Stimulated activated CD4-positive, alpha-beta T cell treated with anti-CD3 and anti-CD28 coated beads, Interleukin-1b, Interleukin-23, amount 100 ng/mL, for 1 hour (primary cell): ENCODE measurements around the gene DGKD.
A peak's percentile ranks its signal among the peaks of the same experiment; 100 is the strongest.

ENCODE experiments used
- DNase-seq, 2 donors: peaks; one replicate each; pipeline ENCODE4 v3.0.0-alpha.2; 2020; ENCODE audit warnings: low read depth in 2 of 2

Gene DGKD

DNA sequence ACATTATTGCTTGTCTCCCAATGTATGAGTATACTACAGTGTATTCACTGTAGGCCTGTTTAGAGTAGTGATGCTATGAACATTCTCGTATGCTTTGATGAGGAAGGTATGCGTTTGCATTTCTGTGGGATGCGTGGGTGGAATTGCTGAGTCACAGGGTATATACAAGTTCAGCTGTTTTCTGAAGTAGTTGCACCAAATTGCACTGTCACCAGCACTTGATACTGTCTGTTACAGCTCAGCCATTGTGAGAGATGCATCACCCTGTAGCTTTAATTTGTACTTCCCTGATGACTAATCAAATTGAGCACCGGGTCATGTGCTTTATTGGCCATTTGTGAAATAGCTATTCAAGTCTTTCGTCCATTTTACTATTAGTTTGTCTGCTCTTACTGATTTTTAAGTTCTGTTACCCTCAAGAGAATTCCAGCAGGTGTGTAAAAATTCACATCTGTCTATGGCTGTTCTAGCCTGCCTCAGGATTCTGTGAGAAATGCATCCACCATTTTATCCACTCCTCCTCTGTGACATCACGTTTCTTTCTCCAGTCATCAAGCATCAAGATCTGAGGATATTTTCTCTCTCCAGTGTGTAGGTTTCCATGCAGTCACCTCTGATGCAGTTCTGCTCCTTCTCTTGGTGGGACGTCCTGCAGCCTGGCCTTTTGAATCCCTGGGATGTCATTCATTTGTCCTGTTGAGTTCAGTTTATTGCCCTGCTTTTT is 72.5 kb downstream of the DGKD start:
- peak in 1 of 2 donors; percentile 50 for DNase-seq

DNA sequence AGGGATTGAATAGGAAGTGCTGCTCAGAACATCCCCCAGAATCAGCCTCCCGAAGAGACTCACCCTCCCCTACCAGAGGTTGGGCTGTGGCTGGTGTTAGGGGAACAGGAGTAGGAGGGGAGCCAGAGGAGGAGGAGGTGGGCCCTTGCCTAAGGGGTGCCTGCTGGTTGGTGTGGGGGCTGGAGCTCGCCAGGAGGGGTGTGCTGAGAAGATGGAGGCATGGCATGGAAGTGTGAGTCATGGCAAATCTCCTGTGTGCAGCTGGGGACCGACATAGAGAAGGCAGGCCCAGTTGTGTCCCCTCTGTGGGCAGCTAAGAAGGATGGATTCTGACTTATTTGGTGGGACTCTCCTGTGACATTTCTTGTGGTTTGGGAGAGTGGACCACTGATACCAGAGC is 73.7 kb downstream of the DGKD start:
- DNase-seq: no peak

DNA sequence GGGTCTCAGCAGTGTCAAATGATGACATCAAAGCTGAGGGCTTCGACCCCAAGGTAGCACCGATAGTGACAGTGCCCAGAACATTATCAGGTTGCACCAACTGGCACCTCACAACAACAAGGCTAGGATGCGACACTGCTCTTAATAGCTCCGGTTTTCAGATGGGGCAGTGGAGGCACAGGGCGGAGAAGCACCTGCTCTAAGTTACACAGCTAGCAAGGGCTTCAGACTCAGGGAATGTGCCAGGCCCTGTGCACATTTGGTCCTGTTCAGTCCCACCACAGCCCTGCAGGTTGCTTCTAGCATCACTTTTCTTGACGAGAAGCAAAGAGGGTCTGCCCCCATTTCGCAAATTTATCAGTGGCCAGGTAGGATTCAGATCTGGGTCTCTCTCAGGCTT is 74.1 kb downstream of the DGKD start:
- DNase-seq: no peak

GRCh38 chr2:233429175-233429897 is 75.0 kb downstream of the DGKD start:
- DNase-seq: no peak

DNA sequence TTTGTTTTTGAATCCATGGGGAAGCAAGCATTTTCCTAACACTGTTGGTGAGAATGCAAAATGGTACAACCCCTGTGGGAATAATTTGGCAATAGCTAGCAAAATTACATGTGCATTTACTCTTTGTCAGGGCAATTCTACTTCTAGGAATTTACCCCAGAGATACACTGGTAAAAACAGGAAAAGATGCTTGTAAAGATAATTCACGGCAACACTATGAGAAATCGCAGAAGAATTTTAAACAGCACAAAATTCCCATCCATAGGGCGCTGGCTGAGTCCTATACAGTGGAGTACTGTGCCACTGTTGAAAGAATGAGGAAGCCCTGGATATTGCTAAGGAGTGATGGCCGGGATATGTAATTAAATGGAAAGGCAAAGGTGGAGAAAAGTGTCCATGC is 75.8 kb downstream of the DGKD start:
- DNase-seq: no peak

- no peak for DNase-seq
Measured at GRCh38 chr2:233430651-233431050, 76.4 kb downstream of the DGKD start.

DNA sequence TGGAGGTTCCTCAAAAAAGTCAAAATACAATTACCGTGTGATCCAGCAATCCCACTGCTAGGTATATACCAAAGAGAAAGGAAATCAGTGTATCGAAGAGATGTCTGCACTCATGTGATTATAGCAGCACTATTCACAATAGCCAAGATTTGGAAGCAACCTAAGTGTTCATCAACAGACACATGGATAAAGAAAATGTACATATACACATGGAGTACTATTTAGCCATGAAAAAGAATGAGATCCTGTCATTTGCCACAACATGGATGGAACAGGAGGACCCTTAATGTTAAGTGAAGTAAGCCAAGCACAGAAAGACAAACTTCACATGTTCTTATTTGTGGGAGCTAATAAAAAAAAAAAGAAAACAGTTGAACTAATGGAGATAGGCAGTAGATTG is 78.7 kb downstream of the DGKD start:
- no peak for DNase-seq

- DNase-seq: no peak
Measured at GRCh38 chr2:233433794-233434193, 79.5 kb downstream of the DGKD start.

DNA sequence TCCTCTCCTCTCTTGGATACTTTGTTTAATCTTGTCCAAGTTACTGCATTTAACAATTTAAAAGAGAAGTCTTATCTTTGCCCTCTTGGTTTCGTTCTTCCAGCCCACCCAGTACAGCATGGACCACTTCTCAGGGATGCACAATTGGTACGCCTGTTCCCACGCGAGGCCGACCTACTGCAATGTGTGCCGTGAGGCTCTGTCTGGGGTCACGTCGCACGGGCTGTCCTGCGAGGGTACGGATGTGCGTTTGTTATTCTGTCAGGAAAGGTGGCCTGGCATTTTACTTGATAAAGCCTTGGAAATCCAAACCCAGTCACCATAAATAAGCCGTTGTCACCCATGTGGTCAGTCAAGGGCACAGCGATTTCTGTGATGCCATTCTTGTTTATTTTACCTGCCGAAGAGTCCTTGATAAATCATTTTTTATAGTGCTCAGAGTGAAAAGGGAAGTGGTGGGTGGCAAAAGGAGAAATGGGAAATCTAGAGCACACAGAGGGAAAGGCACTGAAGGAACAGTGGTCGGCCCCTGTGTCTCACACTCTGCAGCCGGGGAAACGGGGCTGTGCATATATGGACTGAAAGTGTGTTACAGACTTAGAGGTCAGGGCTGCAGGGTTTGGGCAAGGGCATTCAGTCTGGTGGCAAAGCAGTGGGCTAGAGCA is 80.5 kb downstream of the DGKD start:
- no peak for DNase-seq

GRCh38 chr2:233435436-233436190 is 81.3 kb downstream of the DGKD start:
- DNase-seq: no peak

DNA sequence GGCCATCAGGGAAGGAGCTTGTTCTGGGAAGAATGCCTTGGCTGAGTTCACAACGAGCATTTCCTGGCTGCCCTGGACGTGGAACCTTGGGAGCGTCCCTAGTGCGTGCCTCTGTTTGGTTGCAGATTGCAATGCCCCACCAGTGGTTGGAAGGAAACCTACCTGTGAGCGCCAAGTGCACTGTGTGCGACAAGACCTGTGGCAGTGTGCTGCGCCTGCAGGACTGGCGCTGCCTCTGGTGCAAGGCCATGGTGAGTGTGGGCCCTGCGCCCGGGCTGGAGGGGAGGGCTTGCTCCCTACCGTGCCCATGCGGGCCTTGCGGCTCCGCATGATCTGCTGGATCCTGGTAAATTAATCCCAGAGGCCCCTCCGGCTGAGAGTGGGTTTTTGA is 81.9 kb downstream of the DGKD start:
- no peak for DNase-seq

GRCh38 chr2:233436691-233437438 is 82.6 kb downstream of the DGKD start:
- no peak for DNase-seq

GRCh38 chr2:233437439-233437955 is 83.2 kb downstream of the DGKD start:
- DNase-seq: no peak

DNA sequence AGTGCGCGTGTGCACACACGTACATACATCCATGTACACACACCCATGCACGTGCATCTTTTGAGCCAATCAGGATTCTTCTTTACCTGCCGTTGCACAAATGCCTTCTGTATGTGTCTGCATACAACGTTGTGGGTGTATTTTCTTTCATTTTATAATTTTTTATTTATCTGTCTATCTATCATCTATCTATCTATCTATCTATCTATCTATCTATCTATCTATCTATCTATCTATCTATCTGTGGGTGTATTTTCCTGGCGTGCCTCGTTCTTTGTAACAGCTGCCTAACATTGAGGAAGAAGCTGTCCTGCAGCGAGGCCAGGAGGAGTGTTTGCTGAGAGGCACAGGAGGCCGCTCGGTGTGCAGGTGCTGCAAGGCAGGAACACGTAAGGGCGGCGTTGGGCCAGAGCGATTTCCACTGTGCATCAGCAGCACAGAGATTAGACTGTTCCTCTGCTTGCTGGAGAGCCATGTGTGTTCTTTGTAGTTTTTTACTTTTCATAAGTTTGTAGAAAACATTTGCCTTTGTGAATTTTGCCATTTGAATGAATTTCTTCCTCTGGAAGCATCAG is 84.4 kb downstream of the DGKD start:
- DNase-seq: no peak

- no peak for DNase-seq
Measured at GRCh38 chr2:233439191-233439590, 84.9 kb downstream of the DGKD start.

- DNase-seq: no peak
Measured at GRCh38 chr2:233440314-233440713, 86.0 kb downstream of the DGKD start.

GRCh38 chr2:233440714-233441113 is 86.4 kb downstream of the DGKD start:
- no peak for DNase-seq

DNA sequence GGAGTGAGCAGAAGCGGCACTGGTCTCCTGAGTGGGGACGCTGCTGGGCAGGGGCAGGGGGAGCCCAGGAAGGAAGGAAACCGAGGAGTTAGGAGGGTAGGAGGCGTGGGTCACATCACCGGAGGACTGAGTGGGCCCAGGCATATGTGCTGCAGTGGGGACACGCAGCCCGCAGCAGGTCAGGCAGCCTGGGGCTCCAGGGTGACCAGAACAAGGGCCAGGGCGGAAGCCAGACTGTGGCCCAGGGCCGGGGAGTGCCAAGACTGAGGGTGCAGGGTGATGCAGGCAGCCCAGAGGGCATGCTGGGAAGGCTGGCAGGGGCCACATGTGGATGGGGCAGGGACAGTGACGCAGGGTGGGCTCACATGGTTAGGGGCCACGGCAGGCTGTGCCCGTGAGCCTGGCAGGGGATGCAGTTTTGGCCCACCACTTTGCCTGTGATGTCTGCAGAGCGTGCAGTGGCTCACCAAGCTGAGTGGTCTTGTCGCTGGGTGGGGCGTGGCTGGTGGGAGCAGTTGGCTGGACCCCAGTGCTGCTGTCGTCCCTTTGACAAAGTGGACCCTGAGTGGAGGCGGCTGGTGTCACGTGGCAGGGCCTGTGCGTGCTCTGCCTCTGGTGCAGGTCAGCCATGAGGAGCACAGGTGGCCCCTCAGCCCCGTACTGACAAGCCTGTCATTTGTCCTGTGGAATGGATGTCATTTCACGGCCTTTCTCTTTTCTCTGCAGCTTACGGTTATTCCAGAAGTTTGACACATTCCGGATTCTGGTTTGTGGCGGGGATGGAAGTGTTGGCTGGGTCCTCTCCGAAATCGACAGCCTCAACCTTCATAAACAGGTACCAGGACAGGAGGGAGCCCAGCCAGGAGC is 87.1 kb downstream of the DGKD start:
- DNase-seq: no peak

DNA sequence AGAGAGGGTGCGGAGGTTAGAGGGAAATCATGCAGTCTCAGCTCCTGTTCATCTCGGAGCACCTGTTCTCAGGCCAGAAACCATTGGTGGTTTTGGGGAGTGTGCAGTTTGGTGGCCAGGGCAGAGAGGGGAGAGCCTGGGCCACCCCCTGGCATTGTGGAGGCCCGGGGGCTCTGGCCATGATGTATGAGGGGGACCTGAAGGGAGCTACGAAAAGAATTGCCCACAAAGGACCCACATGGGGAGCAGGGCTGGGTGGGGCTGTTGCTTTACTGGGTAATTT is 87.7 kb downstream of the DGKD start:
- DNase-seq: no peak

DNA sequence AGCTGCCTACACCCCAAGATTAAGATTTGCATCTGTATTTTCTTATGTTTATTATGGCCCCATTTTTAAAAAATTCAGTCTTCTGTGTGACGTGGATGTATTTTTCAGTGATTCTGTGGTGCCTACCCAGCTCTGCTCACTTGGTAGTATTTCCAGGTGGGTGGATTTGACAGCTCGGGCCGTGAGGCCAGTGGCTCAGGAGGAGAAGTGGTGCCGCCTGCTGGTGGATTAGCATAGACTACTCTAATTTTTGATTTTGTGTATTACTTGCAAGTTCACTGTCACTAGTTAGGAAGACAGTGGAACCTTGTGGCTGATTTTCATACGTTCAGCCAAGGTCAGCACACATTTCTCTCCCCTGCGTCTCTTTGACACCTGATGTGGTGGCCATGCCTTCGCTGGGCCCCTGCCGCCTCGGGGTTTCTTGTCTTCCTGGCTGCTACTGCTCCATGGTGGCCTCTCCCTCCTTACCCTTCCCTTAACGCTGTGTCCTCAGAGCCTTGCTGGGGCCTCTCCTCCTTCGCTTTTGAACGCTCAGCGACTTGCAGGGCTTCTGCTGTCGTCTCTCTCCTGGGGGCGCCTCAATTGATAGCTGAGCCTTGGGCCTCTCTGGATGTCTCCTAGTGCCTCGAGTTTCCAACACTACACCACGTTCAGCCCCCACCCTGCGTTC is 89.4 kb downstream of the DGKD start:
- DNase-seq: peak; percentile 58 to 64
